Measurements from ENCODE around the gene TEKT1.
"Not testable (repeated sequence)": the region's sequence is repeated elsewhere in the genome, so short reads cannot be mapped to it uniquely, and the experiment has no call there.

The TEKT1 gene

DNA sequence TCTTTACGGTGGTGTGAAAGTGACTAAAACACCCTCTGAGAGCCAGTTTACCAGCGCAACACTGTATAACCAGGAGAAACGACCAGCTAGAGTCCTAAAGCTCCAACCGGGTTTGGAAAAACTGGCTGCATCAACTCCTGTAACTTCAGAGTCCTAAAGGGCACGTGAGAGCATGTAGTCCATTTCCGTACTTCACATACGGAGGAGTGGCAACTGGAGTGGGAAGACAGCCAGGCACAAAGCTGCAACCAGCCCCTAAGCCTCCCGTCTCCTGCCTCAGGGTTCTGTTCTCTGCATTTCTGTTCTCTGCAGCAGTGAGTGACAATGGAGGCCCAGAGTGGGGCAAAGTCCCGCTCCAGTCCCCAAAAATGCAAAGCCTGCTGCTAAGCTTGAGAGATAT, 19.2 kb downstream of the TEKT1 start:
- no peak for DNase-seq

DNA sequence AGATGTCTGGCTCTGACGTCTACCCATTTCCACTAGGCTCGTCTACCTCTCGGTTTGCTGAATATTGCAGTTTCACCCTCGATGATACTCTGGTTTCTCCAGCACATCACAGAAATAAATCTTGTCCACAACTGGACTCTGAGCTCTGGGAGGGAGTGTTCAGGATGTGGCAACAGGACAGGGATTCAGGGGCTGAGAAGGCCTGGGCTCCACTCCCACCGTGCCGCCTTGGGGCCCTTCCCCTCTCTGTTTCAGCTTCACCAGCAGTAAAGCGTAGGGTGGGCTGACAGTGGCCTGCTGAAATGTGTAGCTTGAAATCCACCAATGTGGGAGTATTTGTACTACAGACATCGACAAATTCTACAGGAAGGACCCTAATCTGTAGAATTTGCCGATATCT, 20.0 kb downstream of the TEKT1 start:
- DNase-seq = no peak

DNA sequence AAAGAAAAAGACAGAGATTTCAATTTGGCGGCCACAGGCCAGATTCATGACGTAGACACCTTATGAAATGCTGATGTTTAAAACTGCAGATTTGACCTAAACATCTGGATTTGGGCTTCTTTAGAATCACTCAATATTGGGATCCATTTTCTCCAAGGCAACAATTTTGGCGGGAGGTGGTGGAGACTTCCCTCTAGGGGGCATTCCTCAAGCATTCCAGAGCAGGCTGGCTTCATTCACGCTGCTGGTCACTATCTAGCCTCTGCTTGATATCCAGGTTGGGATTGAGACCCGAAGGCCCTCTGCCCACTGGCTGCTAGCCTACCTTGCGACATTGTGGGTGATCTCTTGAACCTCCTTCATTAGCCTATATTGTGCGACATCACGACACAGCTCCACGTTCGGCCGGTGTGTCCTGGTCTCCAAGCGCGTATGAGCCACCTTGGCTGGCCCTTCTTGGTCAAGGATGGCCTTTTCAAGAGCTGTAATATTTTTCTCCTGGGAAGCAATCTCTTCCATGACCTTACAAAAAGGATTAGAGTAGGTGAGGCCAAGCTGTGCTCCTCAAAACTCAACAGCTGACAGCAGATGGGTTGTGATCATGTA, 31.0 kb downstream of the TEKT1 start:
- no peak for DNase-seq

DNA sequence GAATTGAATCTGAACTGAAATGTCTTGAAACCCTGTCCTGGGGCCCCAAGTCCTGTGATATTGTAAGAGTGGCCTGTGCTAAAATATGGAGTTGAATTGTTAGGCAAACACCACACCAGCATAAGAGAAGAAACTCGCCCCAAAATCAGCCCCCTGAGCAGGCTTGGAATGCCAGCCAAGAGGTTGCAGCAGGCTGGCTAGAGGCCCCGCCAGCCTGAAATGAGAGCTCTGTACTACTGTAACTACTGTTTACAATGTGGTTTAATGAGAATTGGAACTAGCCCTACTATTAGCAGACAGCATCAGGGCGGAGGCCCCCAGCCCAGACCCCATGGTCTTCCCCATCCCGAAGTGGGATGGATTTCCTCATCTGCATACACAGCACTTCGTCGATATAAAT, 31.8 kb downstream of the TEKT1 start:
- no peak for DNase-seq

DNA sequence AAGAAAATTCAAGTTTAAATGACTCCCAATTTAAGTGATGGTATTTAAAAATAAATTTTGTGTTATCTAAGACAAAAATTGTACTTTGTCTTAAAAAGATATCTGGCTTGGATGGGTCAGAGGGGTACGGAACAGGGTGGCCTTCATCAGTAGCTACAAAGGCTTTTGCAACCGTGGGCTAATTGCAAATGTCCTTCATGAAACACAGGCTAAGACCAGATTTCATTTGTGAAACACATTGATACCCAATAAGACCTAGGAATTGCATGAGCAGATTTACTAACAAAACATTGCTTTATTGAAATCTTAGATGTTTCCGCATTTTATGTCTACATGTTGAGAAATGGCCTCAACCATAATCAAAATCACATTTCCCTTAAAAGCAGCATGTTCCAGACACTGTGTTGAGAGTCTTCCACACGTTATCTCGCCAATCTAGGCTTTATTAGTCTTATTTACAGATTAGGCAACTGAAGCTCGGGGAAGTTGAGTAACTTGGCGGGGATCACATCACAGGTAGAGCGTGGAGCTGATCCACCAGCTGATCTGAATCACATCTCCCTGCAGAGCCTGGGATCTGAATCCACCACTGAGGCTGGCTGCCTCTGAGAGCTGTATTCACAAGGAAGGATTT, 33.7 kb downstream of the TEKT1 start:
- no peak for DNase-seq

DNA sequence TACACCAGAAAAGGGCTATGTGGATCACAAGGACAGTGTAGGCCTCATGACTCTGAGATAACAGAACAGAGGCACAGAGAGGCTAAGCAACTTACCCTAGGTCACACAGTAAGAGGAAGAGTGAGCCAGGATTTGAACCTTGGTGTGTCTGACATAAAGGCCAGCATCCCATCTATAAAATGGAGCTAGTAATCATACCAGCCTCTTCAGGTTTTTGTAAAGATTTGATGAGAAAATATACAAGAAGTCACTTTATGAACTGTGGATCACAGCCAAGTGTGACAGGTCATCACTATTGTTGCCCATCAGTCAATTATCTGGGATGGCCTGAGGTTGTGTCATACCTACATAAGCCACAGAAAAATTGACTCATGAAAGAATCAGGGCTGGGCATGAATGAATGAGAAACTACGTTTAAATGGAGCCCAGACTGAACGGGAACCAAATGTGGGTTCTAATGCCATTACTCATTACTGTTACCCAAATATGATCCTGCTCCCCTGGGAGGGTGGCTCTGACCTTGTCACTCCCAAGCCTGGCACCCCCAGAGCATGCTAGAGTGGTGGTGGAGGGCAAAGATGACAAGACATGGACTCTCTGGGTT, 34.5 kb downstream of the TEKT1 start:
- no peak for DNase-seq

DNA sequence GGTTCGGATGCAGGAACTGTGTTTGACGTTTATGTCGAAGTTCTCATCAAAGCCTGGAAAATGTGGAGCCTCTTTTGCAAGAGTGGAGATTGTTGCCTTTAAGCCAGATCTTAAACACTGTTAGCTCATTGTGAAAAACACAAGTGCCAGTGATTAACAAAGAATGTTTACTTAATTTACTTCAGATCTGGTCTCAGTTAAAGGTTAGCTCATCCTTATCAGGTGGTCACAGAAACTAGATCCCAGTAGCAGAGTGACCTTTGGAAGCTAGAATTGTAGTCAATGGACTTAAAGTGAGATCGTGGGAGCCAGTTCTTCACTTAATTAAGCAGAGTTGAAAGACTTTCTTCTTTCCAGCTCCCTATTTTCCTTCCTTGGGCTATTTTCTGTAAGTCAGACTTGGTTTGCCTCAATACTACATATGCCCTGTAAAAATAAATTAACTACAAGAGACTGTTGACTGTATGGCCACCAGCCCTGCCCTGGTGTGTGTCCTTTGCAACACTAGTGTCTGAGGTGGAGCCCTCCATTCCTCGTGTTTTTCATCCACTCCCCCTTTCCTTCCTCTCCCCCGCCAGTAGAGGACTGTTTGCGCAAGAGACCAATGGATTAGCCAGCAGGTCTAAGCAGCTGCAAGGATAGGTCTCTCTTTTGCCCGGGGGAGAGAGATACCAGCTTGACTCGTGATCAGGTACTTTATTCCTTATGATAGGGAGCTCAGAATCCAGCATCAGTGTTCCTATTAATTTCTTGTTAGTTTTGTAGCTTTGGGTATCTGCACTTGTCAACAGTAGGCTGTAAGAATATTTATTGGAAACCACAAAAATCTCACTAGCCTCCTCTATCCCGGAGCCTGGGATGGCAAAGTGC, 35.3 kb downstream of the TEKT1 start:
- DNase-seq = no peak

DNA sequence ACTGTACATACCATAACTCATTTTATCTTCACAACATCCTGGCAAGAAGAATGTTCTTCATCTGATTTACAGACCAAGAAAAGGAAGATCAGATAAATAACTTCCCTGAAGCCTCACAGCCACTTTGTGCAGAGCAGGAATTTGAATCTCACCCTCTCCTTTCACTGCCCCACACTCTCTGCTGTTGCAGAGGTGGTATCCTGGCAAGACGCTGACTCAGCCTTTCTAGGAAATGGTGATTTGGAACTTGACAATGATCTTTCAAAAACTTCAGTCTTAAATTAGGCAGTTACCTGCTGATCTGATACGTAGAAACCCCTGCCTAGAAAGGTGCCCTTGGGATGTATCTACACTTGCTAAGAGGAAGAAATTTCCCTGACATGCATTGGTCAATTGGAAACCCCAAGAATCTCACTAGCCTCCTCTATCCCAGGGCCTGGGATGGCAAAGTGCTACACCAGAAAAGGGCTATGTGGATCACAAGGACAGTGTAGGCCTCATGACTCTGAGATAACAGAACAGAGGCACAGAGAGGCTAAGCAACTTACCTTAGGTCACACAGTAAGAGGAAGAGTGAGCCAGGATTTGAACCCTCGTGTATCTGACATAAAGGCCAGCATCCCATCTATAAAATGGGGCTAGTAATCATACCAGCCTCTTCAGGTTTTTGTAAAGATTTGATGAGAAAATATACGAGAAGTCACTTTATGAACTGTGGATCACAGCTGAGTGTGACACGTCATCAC, 37.6 kb downstream of the TEKT1 start:
- no peak for DNase-seq

DNA sequence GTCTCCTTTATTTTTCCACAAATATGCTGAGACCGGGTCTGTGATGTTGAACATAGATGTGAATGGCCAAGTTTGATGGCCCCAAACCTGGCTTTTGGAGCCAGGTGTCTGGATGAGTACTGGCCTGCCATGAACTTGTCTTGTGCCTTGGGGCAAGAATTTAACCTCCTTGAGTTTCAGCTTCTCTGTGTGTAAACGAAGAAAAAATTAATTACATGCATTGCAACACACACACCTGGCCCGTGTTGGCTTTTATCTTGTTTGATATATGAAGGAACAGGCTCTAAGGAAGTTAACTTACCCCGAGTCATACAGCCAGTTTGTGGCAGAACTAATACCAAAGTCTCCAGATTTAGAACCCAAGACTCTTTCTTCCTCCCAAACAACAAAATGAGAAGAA, 42.4 kb downstream of the TEKT1 start:
- no peak for DNase-seq

DNA sequence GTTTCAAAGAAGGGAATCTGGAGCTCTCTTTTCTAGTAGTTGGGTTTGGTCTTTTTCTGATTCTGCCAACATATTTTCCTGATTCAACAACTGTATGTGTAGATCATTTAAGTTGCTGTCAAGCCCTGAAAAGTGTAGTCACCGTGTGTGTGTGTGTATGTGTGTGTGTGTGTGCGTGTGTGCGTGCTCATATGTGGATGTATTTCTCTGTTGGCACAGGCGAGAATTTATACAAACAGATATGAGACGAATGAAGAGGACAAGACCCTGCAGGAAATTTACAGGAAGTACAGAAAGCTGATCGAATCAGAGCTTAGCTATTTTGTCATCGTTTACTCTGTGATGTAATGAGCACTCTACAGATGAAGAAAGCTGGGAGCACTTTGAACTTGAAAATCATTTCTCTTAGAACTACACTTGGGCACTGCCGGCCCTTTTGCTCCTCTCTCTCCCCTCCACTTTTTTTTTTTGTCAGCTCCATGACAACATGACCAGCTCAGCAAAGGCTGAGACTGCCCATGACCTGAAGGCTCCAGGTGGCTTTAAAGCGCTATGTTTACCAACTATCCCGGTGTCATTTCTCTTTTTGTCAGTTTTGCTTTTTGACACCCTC, 44.3 kb downstream of the TEKT1 start:
- DNase-seq = no peak

DNA sequence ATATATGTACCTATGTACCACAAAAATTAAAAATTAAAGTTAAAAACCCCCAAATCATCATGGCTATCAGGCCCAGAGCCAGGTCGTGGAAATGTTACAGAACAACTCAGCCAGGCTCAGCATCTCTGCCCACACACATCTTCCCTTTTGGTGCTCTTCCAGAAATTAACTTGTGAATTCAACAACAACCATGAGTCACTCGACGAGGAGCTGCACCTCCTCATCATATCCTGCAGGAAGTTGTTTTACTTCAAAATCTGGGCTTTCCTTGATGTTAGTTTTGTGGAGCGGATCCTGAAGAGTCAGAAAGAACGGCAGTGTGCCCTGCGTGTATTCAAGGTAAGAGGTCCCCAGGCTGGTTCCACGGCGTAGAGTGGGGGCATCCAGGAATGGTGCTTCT, 44.9 kb downstream of the TEKT1 start:
- DNase-seq = no peak

DNA sequence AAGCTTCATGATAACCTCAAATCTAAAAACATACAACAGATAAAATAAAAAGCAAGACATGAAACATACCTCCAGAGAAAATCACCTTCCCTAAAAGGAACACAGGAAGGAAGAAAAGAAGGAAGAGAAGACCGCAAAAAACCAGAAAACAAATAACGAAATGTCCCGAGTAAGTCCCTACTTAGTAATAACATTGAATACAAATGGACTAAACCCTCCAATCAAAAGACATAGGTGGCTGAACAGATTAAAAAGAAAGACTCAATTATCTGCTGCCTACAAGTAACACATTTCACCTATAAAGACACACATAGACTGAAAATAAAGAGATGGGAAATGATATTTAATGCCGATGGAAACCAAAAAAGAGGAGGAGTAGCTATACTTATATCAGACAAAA, 49.3 kb downstream of the TEKT1 start:
- DNase-seq = no peak

DNA sequence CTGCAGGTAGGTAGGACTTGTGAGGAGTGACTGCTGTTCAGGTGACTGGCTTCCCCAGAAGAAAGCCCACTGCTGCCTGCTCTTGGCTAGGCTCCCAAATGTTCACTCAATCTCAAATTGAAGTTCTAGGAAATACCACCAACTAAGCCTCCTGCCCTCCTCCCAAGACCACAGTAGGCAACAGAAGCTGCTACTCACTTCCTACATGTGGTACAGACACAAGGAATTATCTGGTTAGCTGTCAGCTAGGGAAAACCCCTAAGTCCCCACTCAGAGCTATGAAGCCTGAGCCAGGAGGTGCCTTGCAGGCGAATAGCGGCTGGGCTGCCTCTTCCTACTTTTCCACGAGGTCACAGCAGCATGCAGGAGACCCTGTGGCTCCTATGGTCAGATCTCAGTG, 50.6 kb downstream of the TEKT1 start:
- no peak for DNase-seq

DNA sequence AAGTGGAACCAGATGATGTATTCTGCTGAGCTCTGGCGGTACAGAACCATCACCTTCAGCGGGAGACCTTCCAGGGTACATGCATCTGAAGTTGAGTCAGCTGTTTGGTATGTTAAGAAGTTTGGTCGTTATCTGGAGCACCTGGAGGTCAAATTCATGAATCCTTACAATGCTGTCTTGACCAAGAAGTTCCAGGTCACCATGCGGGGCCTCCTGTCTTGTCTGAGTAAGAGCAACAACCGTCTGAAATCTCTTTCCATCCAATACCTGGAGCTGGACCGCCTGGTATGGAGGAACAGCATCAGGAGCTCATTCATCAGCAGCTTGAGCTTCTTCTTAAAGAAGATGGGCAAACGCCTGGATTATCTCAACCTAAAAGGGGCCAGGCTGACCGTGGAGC, 51.5 kb downstream of the TEKT1 start:
- DNase-seq = no peak

DNA sequence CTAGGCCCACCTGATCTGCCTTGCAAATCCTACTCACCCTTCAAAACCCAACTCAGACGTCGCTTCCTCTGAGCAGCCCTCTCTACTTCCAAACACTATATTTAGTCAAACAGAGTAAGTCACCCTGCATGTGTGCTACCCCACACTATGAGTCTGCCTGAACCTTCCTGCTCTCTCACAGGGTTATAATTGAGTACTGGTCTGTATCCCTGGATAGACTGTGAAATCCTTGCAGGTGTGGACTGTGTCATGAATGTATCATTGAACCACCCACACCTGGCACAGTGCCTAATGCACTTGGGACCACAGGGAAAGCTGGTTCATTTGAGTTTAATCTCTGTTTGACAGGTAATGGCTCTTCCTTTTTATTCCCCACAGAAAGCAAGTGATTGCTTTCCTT, 52.1 kb downstream of the TEKT1 start:
- no peak for DNase-seq

DNA sequence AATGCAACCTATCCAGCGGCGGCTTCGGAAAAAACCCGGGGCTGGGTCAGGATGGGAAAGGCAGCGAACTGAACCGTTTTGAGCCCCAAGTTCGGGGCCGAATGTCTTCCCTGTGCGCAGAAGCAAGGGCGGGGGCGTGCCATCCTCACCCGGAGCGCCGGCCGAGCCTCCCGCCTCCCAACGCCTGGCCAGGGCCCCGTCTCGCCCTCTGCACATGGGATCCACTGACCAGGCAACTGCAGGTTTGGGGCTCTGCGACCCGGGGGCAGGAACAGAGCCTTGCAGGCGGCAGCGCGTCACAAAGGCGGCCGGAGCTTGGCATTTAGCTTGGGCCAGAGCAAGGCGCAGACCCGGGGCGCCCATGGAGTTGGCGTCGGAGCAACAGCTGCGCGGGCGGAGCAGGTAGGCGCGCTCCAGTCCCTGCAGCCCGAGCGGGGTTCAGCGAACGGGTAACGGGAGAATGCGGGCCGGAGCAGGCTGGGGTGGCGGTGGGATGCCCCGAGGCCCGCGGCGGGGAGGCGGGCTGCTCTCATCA, 55.6 kb downstream of the TEKT1 start, which contains the start of gene FBXO39:
Gene FBXO39 (plus strand): TSS at position 345 of the 535 bp plus-strand sequence. CDS start 3,654 bp downstream, outside the sequence.
- peak; percentile 17 for DNase-seq

DNA sequence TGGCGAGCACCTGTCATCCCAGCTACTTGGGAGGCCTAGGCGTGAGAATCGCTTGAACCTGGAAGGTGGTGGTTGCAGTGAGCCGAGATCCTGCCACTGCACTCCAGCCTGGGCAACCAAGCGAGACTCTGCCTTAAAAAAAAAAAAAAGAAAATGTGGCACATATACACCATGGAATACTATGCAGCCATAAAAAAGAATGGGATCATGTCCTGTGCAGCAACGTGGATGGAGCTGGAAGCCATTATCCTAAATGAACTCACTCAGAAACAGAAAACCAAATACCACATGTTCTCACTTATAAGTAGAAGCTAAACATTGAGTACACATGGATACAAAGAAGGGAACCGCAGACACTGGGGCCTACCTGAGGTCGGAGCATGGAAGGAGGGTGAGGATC, 56.6 kb downstream of the TEKT1 start:
- not testable (repeated sequence) for DNase-seq

DNA sequence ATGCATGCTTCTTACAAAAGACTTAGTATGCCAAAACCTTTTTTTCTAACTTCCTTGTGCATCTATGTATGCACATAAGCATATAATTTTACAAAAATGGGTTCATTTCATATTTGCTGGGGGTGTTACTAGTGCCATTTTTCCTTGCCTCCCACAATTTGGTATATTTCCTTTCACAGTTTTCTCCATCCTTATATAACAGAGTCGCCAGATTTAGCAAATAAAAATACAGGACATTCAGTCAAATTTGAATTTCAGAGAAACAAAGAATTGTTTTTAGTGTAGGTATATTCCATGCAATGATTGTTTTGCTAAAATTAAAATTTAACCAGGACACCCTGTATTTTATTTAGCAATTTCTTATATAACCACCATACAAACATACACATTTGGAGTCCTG, 59.5 kb downstream of the TEKT1 start:
- DNase-seq = no peak

DNA sequence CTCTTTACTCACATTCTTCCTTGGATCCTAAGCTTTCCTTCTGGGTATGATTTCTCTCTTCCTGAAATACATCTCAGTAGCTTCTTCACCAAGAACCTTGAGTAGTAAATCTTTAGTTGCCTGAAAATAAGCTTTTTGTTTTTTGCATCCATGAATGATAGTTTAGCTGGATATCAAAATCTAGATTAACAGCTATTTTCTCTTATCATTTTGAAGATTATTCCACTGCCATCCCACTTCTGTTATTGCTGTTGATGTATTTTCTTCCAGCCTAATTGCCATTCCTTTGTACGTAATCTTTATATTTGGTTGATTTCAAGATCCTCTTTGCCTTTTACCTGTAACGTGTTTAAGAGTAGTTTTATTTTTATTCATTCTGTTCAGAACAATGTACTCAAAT, 63.1 kb downstream of the TEKT1 start:
- DNase-seq = no peak

DNA sequence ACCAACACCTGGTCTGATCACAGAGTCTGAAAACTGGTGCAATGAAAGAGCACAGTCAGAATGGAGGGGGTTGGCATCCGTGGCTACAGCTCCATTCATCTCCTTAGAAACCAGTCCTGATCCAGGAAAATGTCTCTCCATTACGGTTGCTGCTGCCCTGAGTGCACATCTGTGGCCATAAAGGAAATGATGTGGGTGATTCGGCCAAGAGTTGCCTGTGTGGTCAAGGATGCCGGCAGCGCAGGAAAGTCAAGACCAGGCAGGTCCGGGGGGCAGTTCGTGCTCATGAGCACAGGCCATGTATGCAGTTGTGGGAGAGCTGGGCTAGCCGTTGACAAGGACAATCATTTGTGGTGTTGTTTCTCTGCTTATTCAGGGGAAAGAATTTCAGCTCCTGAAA, 69.8 kb downstream of the TEKT1 start:
- no peak for DNase-seq

DNA sequence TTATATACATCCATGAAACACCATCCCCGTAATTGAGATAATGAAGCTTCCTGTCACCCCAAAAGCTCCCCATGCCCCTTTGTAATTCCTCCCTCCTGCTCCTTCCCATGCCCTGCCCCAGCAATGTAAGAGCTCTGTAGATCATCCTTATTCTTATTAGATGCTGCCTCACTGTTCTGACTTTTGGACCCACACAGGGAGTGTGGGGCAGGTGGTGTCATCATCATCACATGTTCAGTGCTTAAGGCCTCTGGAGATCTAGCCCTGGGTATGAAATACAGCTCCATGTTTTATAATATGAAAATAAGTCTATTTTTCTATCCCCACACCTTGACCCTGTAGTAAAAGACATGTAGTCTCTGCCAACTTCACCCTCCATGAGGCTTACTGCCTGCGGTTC, 73.8 kb downstream of the TEKT1 start:
- DNase-seq = no peak

DNA sequence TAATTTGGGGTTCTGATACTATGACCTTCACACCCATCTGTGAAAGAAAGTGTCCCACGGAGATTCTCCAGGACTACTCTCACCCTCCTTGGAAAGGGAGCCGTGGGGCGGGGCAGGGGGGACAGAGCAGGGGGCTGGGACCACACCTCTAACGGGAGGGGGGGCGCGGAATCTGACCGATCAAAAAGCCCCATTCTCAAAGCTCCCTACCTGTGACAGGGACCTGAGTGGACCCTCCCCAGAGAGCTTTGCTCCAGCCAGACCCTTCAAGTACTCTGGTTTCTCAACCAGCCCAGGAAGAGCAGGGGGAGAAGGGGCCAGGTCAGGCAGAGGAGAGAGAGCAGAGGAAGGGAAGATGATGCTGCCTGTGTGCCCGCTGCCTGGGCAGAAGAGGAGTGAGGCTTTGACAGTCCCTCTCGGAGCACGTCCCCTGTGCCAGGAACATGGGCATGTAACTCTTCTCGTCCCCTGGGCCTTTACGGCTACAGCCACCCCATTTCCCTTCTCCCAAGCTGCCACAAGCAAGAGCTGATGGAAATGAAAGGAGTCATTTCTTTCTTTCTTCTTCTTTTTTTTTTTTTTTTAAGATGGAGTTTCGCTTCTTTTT, 75.0 kb downstream of the TEKT1 start:
- DNase-seq = no peak
